Measurements from ENCODE around the gene GALNS.

GRCh38 chr16:88820385-88821025 lies 36.2 kb downstream of the GALNS start:
- TF ChIP-seq CTCF (IDR thresholded peaks at IDR 0.05) (no peak), POLR2A (IDR thresholded peaks at IDR 0.05; ENCODE audit: low read length) (no peak), SMC3 (IDR thresholded peaks at IDR 0.05) (no peak), REST (IDR thresholded peaks at IDR 0.05) (no peak), ELK1 (IDR thresholded peaks at IDR 0.05; ENCODE audit: low read depth, low read length) (no peak), EHMT2 (IDR thresholded peaks at IDR 0.05; ENCODE audit: low read depth) (no peak)
